Activated T-cell treated with anti-CD3 and anti-CD28 coated beads, Interleukin-2, amount 50 U/mL, for 1 hour (primary cell): Measurements from ENCODE around the gene KRTAP10-4.
"Not testable (repeated sequence)": the region's sequence is repeated elsewhere in the genome, so short reads cannot be mapped to it uniquely, and the experiment has no call there.

ENCODE experiments used
- DNase-seq: peaks from one replicate; pipeline ENCODE4 v3.0.0-alpha.2; 2020

The KRTAP10-4 gene

GRCh38 chr21:44601596-44602462 is 28.3 kb downstream of the KRTAP10-4 start:
- DNase-seq, result no peak

GRCh38 chr21:44602463-44602850 is 28.9 kb downstream of the KRTAP10-4 start:
- no peak for DNase-seq

- no peak for DNase-seq
Measured at GRCh38 chr21:44603109-44603875, 29.8 kb downstream of the KRTAP10-4 start.

- no peak for DNase-seq
Measured at GRCh38 chr21:44603911-44604310, 30.4 kb downstream of the KRTAP10-4 start.

GRCh38 chr21:44606495-44606894 is 33.0 kb downstream of the KRTAP10-4 start:
- DNase-seq, result no peak

- no peak for DNase-seq
Measured at GRCh38 chr21:44609193-44609592, 35.7 kb downstream of the KRTAP10-4 start.

GRCh38 chr21:44610157-44610843 is 36.8 kb downstream of the KRTAP10-4 start:
- DNase-seq, result not testable (repeated sequence)

- DNase-seq, result no peak
Measured at GRCh38 chr21:44611551-44611950, 38.0 kb downstream of the KRTAP10-4 start.

GRCh38 chr21:44612029-44612486 is 38.5 kb downstream of the KRTAP10-4 start, which contains the start of gene KRTAP10-8:
KRTAP10-8 (plus strand) TSS chr21:44612079; CDS start chr21:44612101, 22 bp downstream.
- DNase-seq, result no peak

- DNase-seq, result no peak
Measured at GRCh38 chr21:44612669-44613229, 39.2 kb downstream of the KRTAP10-4 start.

- DNase-seq, result no peak
Measured at GRCh38 chr21:44613386-44614155, 40.0 kb downstream of the KRTAP10-4 start.

- DNase-seq, result no peak
Measured at GRCh38 chr21:44614161-44614631, 40.7 kb downstream of the KRTAP10-4 start.

- no peak for DNase-seq
Measured at GRCh38 chr21:44614961-44615391, 41.4 kb downstream of the KRTAP10-4 start.

GRCh38 chr21:44615466-44615865 is 41.9 kb downstream of the KRTAP10-4 start:
- no peak for DNase-seq

GRCh38 chr21:44615911-44616590 is 42.5 kb downstream of the KRTAP10-4 start:
- DNase-seq, result no peak

GRCh38 chr21:44616591-44616926 is 43.0 kb downstream of the KRTAP10-4 start:
- no peak for DNase-seq

- no peak for DNase-seq
Measured at GRCh38 chr21:44617071-44617501, 43.6 kb downstream of the KRTAP10-4 start.

GRCh38 chr21:44618504-44618903 is 45.0 kb downstream of the KRTAP10-4 start:
- DNase-seq, result no peak

- peak; percentile 48 for DNase-seq
Measured at GRCh38 chr21:44618909-44619308, 45.4 kb downstream of the KRTAP10-4 start.

- DNase-seq, result no peak
Measured at GRCh38 chr21:44619886-44620285, 46.4 kb downstream of the KRTAP10-4 start.

GRCh38 chr21:44623575-44623974 is 50.0 kb downstream of the KRTAP10-4 start:
- DNase-seq, result no peak
